ENCODE measurements around the gene RBAK.
"Not testable (repeated sequence)": the region's sequence is repeated elsewhere in the genome, so short reads cannot be mapped to it uniquely, and the experiment has no call there.

Gene RBAK

GRCh38 chr7:5051731-5052130 is 6.1 kb downstream of the RBAK start:
- DNase-seq (ENCODE audit: low read depth): not testable (repeated sequence)

GRCh38 chr7:5053175-5053574 is 7.5 kb downstream of the RBAK start:
- DNase-seq (ENCODE audit: low read depth): no peak

- no peak for DNase-seq (ENCODE audit: low read depth)
These were observed 18.0 kb downstream of the RBAK start for GRCh38 chr7:5063698-5064097.

- DNase-seq (ENCODE audit: low read depth): no peak
These were observed 18.9 kb downstream of the RBAK start for GRCh38 chr7:5064391-5065106.

- DNase-seq (ENCODE audit: low read depth): no peak
These were observed 19.4 kb downstream of the RBAK start for GRCh38 chr7:5065107-5065407.

- DNase-seq (ENCODE audit: low read depth): no peak
These were observed 22.9 kb downstream of the RBAK start for GRCh38 chr7:5068521-5068920.

- no peak for DNase-seq (ENCODE audit: low read depth)
These were observed 24.5 kb downstream of the RBAK start for GRCh38 chr7:5070206-5070605.

- not testable (repeated sequence) for DNase-seq (ENCODE audit: low read depth)
These were observed 29.5 kb downstream of the RBAK start for GRCh38 chr7:5075187-5075586.

- no peak for DNase-seq (ENCODE audit: low read depth)
These were observed 32.1 kb downstream of the RBAK start for GRCh38 chr7:5077740-5078139.

- DNase-seq (ENCODE audit: low read depth): no peak
These were observed 37.1 kb downstream of the RBAK start for GRCh38 chr7:5082806-5083205.

GRCh38 chr7:5083311-5083711 is 37.7 kb downstream of the RBAK start:
- DNase-seq (ENCODE audit: low read depth): no peak

- DNase-seq (ENCODE audit: low read depth): no peak
These were observed 40.6 kb downstream of the RBAK start for GRCh38 chr7:5086256-5086655.

- DNase-seq (ENCODE audit: low read depth): not testable (repeated sequence)
These were observed 42.7 kb downstream of the RBAK start for GRCh38 chr7:5088228-5088833.

GRCh38 chr7:5088906-5089305 is 43.2 kb downstream of the RBAK start:
- DNase-seq (ENCODE audit: low read depth): no peak

- DNase-seq (ENCODE audit: low read depth): no peak
These were observed 48.3 kb downstream of the RBAK start for GRCh38 chr7:5093948-5094347.

- DNase-seq (ENCODE audit: low read depth): no peak
These were observed 49.0 kb downstream of the RBAK start for GRCh38 chr7:5094641-5095040.

- DNase-seq (ENCODE audit: low read depth): no peak
These were observed 70.7 kb downstream of the RBAK start for GRCh38 chr7:5116359-5116758.

GRCh38 chr7:5117095-5117970 is 71.7 kb downstream of the RBAK start:
- no peak for DNase-seq (ENCODE audit: low read depth)

All from activated T-cell treated with anti-CD3 and anti-CD28 coated beads for 1 hour (primary cell).